ENCODE measurements around the gene TCF7L2. TPM values are rescaled to one million over a fixed set of nuclear protein-coding genes. Genes with fewer than 3 reads are reported as not detected.

TCF7L2 gene
- total RNA-seq, 1 experiment from 2014 or later: 45.2 TPM

DNA sequence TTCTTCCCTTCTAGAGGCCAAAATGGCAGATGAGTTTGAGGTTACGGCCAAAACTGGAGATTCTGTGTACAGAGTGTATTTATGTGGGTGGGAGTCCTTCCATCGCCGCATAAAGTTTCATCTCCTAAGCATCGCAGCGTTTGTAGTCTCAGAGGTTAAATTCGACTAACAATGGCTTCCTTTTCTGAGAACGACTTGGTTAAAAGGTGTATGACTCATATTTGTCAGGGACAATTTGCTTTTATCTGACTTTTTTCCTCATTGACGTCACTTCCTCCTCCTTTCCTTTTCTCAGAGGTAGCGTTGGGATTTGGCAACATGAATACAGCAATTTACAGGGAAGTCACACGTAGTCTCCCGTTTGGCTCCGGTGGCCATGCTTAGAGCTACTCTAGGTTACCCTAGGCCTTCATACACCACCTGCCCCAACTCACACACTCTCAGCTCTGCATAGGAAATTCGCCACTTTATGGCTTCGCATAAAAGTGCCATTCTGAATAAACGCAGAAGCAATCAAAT lies 37.6 kb upstream of the TCF7L2 start:
- intact Hi-C loops (cut with micrococcal nuclease; ENCODE audit: unreplicated experiment) (no loop called here), in situ Hi-C loops (cut with HindIII; ENCODE audit: low pct_unique_long_range_greater_than_20kb, low sequenced_read_pairs) (no loop called here)
- Histone ChIP-seq H3K27me3 (ENCODE audit: control insufficient read depth, insufficient read depth, low read length) (no peaks in the 10 kb centered on the region), H3K4me1 (ENCODE audit: control insufficient read depth, insufficient read depth, low read length) (peaks cover 4% of the 10 kb centered on the region; the same call in 1 of the 2 replicates), H3K9me3 (ENCODE audit: control insufficient read depth, insufficient read depth, low read depth, low read length) (no peaks in the 10 kb centered on the region), H3K4me3 (ENCODE audit: low read depth in 2 of 2, low read length in 2 of 2) (no peak overlapping the region), H3K36me3 (ENCODE audit: control insufficient read depth, insufficient read depth, low read length) (no peaks in the 10 kb centered on the region), H3K27ac (ENCODE audit: low read length) (no peak overlapping the region)
- POLR2A ChIA-PET: no interaction called here
- BruUV-seq (replicated peaks): no TSS peak
- CTCF ChIA-PET: no interaction called here
- ATAC-seq (no peak), DNase-seq (ENCODE audit: low read depth, low spot score) (no peak)
- TF ChIP-seq POLR2AphosphoS5 (IDR thresholded peaks at IDR 0.05; ENCODE audit: low read depth, low read length): no peak
- TF ChIP-seq CTCF (IDR thresholded peaks at IDR 0.05): no peak
- TF ChIP-seq REST (IDR thresholded peaks at IDR 0.05; ENCODE audit: insufficient read depth in 1 of 2, low read depth in 2 of 2, low read length in 1 of 2): no peak
- no peak for TF ChIP-seq TCF7L2 (IDR thresholded peaks at IDR 0.05; ENCODE audit: low read depth, low read length)
- no peak for TF ChIP-seq SIN3A (IDR thresholded peaks at IDR 0.05; ENCODE audit: borderline replicate concordance, insufficient read depth, low read depth, low read length)

GRCh38 chr10:112913255-112913654 lies 36.8 kb upstream of the TCF7L2 start:
- BruUV-seq (replicated peaks): no TSS peak
- H3K4me3 ChIP-seq (ENCODE audit: low read depth in 2 of 2, low read length in 2 of 2): no peak overlapping the region
- POLR2A ChIA-PET: no interaction called here
- H3K27me3 ChIP-seq (ENCODE audit: control insufficient read depth, insufficient read depth, low read length): no peaks in the 10 kb centered on the region
- in situ Hi-C loops (cut with HindIII; ENCODE audit: low pct_unique_long_range_greater_than_20kb, low sequenced_read_pairs): no loop called here
- DNase-seq (ENCODE audit: low read depth, low spot score) (no peak), ATAC-seq (no peak)
- CTCF ChIA-PET: no interaction called here
- H3K9me3 ChIP-seq (ENCODE audit: control insufficient read depth, insufficient read depth, low read depth, low read length): no peaks in the 10 kb centered on the region
- peaks cover 4% of the 10 kb centered on the region; the same call in 1 of the 2 replicates for H3K4me1 ChIP-seq (ENCODE audit: control insufficient read depth, insufficient read depth, low read length)
- H3K27ac ChIP-seq (ENCODE audit: low read length): no peak overlapping the region
- intact Hi-C loops (cut with micrococcal nuclease; ENCODE audit: unreplicated experiment): no loop called here
- H3K36me3 ChIP-seq (ENCODE audit: control insufficient read depth, insufficient read depth, low read length): no peaks in the 10 kb centered on the region
- TF ChIP-seq SIN3A (IDR thresholded peaks at IDR 0.05; ENCODE audit: borderline replicate concordance, insufficient read depth, low read depth, low read length) (no peak), POLR2AphosphoS5 (IDR thresholded peaks at IDR 0.05; ENCODE audit: low read depth, low read length) (no peak), CTCF (IDR thresholded peaks at IDR 0.05) (no peak), TCF7L2 (IDR thresholded peaks at IDR 0.05; ENCODE audit: low read depth, low read length) (no peak), REST (IDR thresholded peaks at IDR 0.05; ENCODE audit: insufficient read depth in 1 of 2, low read depth in 2 of 2, low read length in 1 of 2) (no peak)
